ENCODE measurements around the gene ANGPTL2.
"Not testable (repeated sequence)": the region's sequence is repeated elsewhere in the genome, so short reads cannot be mapped to it uniquely, and the experiment has no call there.

Gene ANGPTL2

DNA sequence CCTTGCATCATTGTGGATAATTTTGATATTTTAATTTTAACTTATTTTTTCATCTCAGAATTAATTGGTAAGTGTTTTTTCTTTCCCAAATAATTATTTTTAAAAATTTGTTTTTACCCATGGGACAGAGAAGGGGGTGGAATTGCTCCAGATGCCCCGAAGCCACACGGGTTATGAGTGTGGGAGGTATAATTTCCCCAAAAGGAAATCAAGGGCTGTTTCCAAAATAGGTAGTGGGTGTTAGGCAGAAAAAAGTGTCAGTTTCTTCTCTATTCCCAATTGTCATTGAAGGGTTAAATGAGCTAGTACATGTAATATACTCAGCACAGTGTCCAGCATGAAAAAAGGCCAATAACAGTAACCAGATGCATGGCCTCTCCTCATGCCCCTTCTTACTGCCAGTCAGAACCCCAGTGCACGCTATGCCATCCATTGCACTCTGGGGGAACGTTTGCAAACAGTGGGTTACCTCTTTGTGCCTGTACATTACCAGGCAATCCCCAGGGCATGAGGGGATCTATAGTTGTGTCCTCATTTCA is 36.4 kb upstream of the ANGPTL2 start:
- DNase-seq, result no peak
- in situ Hi-C loops (cut with MboI; ENCODE audit: low pct_unique_long_range_greater_than_20kb, low sequenced_read_pairs), result no loop called here

DNA sequence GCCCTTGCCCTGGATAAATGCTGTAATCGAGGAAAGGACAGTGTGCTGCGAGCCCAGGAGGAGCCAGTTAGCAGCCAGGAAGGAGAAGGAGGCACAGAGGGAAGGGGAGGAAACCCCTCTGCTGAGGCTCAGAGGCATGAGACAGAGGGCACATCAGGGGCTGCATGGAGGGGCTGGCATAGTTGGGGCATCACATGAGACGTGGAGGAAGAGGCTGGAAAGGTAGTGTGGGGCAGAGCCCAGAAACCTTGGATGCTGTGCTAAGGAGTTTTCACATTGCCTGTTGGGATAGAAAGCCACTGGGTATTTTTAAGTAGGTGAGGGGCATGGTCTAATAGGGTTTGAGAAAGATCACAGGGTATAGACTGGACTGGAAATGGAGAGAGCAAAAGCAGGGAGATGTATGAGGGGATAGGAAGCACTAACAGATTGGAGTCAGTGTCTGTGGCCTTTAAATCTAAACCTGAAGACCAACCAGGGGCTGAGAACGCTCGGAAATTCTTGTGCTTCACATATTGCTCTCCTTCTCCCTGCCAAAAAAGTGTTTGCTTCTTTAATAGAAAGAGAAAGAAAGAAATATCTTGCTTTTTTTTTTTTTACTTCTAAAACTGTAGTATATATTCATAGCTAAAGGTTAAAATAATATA is 33.0 kb upstream of the ANGPTL2 start:
- DNase-seq, result no peak
- in situ Hi-C loops (cut with MboI; ENCODE audit: low pct_unique_long_range_greater_than_20kb, low sequenced_read_pairs), result no loop called here

DNA sequence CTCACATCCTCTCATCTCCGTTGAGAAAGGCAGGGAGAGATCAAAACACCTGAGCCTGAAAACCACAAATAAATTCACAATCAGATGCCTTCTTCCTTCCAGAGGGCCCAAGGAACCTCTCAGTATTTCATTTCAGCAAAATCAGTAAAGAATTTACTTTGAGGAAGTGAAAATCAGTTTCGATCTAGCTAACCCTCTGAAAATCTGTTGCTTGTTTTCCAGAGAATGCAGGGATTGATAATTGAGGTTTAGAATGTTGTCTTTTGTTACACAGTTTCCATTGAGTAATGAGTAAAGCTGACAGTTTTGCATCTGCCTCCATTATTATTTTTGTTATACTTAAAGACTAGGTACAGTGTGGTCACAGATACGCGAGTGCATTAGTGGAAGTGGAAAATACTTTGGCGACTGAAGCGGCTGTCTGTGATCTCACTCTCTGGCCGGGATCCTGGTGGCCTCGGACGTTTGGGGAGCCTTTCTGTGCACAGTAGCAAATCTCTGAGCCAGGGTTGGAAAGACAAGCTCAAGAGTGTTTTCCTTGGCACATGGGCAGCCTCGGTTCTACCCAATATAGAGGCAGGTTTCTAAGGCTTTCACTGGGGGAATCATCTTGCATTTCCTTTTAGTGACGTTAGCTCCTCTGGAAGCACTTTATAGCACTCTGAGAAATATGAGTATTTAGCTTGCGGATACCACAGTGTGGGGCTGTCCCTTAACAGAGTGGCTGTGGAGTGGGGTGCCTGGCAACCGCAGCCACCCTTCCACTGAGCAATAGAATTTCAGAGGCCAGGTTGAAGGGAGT is 32.2 kb upstream of the ANGPTL2 start:
- in situ Hi-C loops (cut with MboI; ENCODE audit: low pct_unique_long_range_greater_than_20kb, low sequenced_read_pairs), result no loop called here
- DNase-seq, result no peak

GRCh38 chr9:127154003-127154389 is 31.6 kb upstream of the ANGPTL2 start:
- in situ Hi-C loops (cut with MboI; ENCODE audit: low pct_unique_long_range_greater_than_20kb, low sequenced_read_pairs), result no loop called here
- DNase-seq, result no peak

DNA sequence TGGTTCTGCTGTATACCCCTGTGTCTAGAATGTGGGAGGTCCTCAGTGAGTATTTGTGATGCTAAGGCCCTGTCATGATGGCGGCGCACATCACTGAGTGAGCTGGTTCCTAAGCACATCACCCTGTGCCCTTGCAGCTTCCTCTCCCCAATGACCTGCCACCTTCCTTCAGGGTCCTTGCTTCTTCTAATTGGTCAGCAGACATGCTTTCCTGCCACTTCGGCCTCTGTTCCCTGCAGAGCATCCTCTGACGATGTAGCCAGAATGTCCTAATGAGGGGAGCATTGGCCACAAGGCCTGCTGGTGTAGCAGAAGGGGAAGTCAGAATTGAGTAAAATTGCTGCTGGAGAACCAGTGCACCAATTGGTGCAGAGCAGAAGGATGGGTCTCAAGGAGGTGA is 31.1 kb upstream of the ANGPTL2 start:
- in situ Hi-C loops (cut with MboI; ENCODE audit: low pct_unique_long_range_greater_than_20kb, low sequenced_read_pairs), result no loop called here
- DNase-seq, result no peak

- no peak for DNase-seq
- in situ Hi-C loops (cut with MboI; ENCODE audit: low pct_unique_long_range_greater_than_20kb, low sequenced_read_pairs), result no loop called here
Measured at GRCh38 chr9:127149463-127150390, 27.3 kb upstream of the ANGPTL2 start.

GRCh38 chr9:127149010-127149409 is 26.6 kb upstream of the ANGPTL2 start:
- in situ Hi-C loops (cut with MboI; ENCODE audit: low pct_unique_long_range_greater_than_20kb, low sequenced_read_pairs), result no loop called here
- DNase-seq, result no peak

- no peak for DNase-seq
- in situ Hi-C loops (cut with MboI; ENCODE audit: low pct_unique_long_range_greater_than_20kb, low sequenced_read_pairs), result no loop called here
Measured at GRCh38 chr9:127148014-127148413, 25.6 kb upstream of the ANGPTL2 start.

GRCh38 chr9:127147251-127147650 is 24.8 kb upstream of the ANGPTL2 start:
- DNase-seq, result no peak
- in situ Hi-C loops (cut with MboI; ENCODE audit: low pct_unique_long_range_greater_than_20kb, low sequenced_read_pairs), result no loop called here

DNA sequence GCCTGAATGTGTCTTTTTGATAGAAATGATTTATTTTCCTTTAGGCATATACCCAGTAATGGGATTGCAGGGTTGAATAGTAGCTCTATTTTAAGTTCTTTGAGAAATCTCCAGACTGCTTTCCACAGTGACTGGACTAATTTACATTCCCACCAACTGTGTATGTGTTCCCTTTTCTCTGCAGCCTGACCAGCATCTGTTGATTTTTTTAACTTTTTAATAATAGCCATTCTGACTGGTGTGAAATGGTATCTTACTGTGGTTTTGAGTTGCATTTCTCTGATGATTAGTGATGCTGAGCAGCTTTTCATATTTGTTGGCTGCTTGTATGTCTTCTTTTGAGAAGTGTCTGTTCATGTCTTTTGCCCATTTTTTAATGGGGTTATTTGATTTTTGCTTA is 24.4 kb upstream of the ANGPTL2 start:
- DNase-seq; in situ Hi-C loops (cut with MboI; ENCODE audit: low pct_unique_long_range_greater_than_20kb, low sequenced_read_pairs): not testable (repeated sequence)

- DNase-seq, result no peak
- in situ Hi-C loops (cut with MboI; ENCODE audit: low pct_unique_long_range_greater_than_20kb, low sequenced_read_pairs), result no loop called here
Measured at GRCh38 chr9:127144670-127145445, 22.4 kb upstream of the ANGPTL2 start.

DNA sequence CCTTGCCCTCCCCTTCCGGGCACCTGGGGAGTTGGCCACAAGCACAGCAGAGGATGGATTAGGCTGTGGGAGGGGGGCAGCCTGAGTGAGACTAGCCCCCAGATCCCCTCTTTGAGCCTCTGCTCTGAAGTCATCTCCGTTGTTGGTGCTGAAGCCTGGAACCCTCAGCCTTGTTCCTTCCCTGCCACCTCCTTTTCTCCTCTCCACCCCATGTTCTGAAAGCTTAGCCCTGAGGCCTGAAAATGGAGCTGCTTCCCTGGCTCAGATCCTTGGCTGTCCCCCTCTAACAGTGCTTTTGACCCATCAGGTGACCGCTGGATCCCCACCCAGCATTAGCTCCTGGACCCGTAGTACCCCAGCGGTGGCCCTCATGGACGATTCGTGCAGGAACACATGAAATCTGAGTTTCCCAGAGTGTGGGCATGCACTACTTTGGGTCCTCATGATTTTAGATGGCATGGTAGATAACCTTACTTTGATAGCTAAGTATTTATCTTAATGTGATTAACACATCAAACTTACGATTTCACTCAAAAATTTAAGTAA is 21.6 kb upstream of the ANGPTL2 start:
- no peak for DNase-seq
- in situ Hi-C loops (cut with MboI; ENCODE audit: low pct_unique_long_range_greater_than_20kb, low sequenced_read_pairs), result no loop called here

GRCh38 chr9:127142931-127143464 is 20.6 kb upstream of the ANGPTL2 start:
- DNase-seq, result no peak
- in situ Hi-C loops (cut with MboI; ENCODE audit: low pct_unique_long_range_greater_than_20kb, low sequenced_read_pairs), result no loop called here

DNA sequence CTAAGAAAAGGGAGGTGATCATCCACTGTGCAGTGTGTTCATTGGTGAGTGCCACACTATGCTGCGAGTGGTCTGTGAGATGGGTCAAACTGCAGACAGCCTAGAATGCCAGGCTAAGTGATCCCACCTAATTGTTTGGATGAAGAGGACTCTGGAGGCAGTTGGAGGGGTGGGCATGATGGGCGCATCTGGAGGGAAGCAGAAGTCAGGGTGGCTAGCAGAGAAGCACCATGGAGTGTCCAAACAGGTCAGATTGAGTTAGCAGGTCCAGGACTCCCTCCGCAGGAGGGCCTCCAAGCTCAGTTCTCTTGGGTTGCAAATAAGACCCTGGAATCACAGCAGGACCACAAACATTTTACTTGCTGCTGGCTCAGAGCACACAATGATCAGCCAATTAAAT is 19.9 kb upstream of the ANGPTL2 start:
- in situ Hi-C loops (cut with MboI; ENCODE audit: low pct_unique_long_range_greater_than_20kb, low sequenced_read_pairs), result no loop called here
- no peak for DNase-seq

- in situ Hi-C loops (cut with MboI; ENCODE audit: low pct_unique_long_range_greater_than_20kb, low sequenced_read_pairs), result no loop called here
Measured at GRCh38 chr9:127140842-127141675, 18.6 kb upstream of the ANGPTL2 start.

DNA sequence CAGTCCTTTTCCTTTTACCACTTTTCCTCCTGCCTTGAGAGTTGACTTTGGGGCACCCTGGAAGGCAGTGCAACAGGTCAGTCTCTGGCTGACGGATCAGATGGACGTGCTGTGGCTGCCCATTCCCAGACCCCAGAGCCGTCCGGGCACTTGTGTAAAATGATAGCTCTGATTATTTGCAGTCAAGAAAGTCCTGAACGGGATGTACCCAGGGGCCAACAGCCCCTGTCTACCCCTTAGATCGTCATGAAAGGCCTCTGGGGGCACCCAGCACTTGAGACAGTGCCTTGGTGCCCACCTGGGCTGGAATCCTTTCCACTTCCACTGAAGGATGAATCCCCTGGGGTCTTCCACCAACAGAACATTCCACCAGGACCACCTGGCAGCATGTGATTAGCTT is 17.7 kb upstream of the ANGPTL2 start:
- DNase-seq, result no peak
- in situ Hi-C loops (cut with MboI; ENCODE audit: low pct_unique_long_range_greater_than_20kb, low sequenced_read_pairs), result no loop called here

More at GRCh38 chr9:127140842-127141675, 18.6 kb upstream of the ANGPTL2 start:
- no peak for DNase-seq

DNA sequence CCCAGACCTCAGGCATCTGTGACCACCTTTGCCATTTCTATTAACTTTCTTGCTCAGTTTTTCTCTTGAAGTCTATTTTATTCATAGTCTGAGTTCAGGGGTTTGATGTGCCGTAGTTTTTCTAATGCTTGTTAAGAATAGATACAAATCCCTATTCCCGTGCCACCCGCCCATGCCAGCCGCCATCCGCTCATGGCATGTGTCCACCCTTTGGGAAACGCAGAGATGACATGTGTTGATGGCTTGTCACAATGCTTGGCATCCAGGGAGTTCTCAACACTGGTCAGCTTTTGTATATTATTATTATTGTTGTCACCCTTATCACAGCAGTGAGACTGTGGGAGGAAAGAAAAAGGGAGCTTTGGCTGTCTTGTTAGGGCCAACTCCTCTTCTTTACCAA is 17.3 kb upstream of the ANGPTL2 start:
- DNase-seq, result no peak
- in situ Hi-C loops (cut with MboI; ENCODE audit: low pct_unique_long_range_greater_than_20kb, low sequenced_read_pairs), result no loop called here
